Kidney (tissue), 14 donors: ENCODE results near the gene DHRS3. TPM values are rescaled to one million over a fixed set of nuclear protein-coding genes. Genes with fewer than 3 reads are reported as not detected.
"Not testable (repeated sequence)": the region's sequence is repeated elsewhere in the genome, so short reads cannot be mapped to it uniquely, and the experiment has no call there.

ENCODE experiments used
- DNase-seq, 5 donors: peaks; one replicate each; pipeline ENCODE4 v3.0.0-alpha.2; 2013 to 2020
- FAIRE-seq: peaks from 2 replicates; lab custom pipeline; 2012; peaks lifted over from hg19 to GRCh38; lab: Jason Lieb, UNC
- H3K27ac ChIP-seq, 2 donors: one replicate each; pipeline ENCODE4 v1.7.0; 2013; ENCODE audit warnings: low read depth in 2 of 2, low read length in 2 of 2, inconsistent platforms in 1 of 2
- H3K27me3 ChIP-seq: one replicate; pipeline ENCODE4 v1.7.1; 2013; ENCODE audit warnings: low read length, inconsistent platforms; ENCODE audit not compliant: control insufficient read depth, insufficient read depth
- H3K36me3 ChIP-seq, 3 donors: one replicate each; pipeline versions ENCODE4 v1.7.0 to v1.7.1; 2013; ENCODE audit warnings: low read length in 3 of 3, control low read depth in 1 of 3, inconsistent platforms in 1 of 3; ENCODE audit not compliant: insufficient read depth in 3 of 3, control insufficient read depth in 2 of 3
- H3K4me1 ChIP-seq, 3 donors: one replicate each; pipeline versions ENCODE4 v1.7.0 to v1.7.1; 2013; ENCODE audit warnings: low read length in 3 of 3, inconsistent platforms in 1 of 3, low read depth in 1 of 3; ENCODE audit not compliant: control insufficient read depth in 2 of 3, insufficient read depth in 2 of 3
- H3K4me3 ChIP-seq, 3 donors: one replicate each; pipeline versions ENCODE4 v1.7.0 to v1.8.1; 2013; ENCODE audit warnings: low read length in 3 of 3, control low read depth in 1 of 3, inconsistent platforms in 1 of 3
- H3K9ac ChIP-seq, 3 donors: one replicate each; pipeline versions ENCODE4 v1.7.0 to v1.7.1; 2013; ENCODE audit warnings: low read length in 3 of 3, control low read depth in 1 of 3, inconsistent platforms in 1 of 3
- H3K9me3 ChIP-seq, 3 donors: one replicate each; pipeline versions ENCODE4 v1.7.0 to v1.7.1; 2013; ENCODE audit warnings: low read length in 3 of 3, control low read depth in 1 of 3, inconsistent platforms in 1 of 3; ENCODE audit not compliant: control insufficient read depth in 2 of 3, insufficient read depth in 1 of 3
- CTCF ChIP-seq: IDR thresholded peaks from 3 replicates; pipeline ENCODE4 v1.5.1; 2012; ENCODE audit warnings: mild to moderate bottlenecking, moderate library complexity, borderline replicate concordance; ENCODE audit not compliant: insufficient read depth; ENCODE audit errors: extremely low read depth
- intact Hi-C: fragments of 100-400 bp; cut with DNase I; formaldehyde crosslinking; loops from one replicate; pipeline ENCODE4 v1.11.1; 2022
- polyA plus RNA-seq: library from polyadenylated mRNA; stranded (reverse); fragments of 350-450 nt; fragmentation: Illumina TruSeq; extraction: RNeasy Lipid Tissue Mini Kit (QIAGEN cat#74804); gene quantifications from one replicate; pipeline ENCODE4 v1.2.3, GENCODE V29; 2014; ENCODE audit warnings: low read depth, low replicate concordance; ENCODE audit not compliant: insufficient read depth
- total RNA-seq: library from RNA; stranded (reverse); fragmentation: NEBNext Ultra II Directional; extraction: Animal tissue kit (Norgen Biotek cat#: 25700); gene quantifications from one replicate; pipeline ENCODE4 v1.2.1, GENCODE V29; 2021
- donor health status: control.
- donor health status: control.
- donor health status: control.
- donor health status: control.
- donor health status: control.
- donor health status: DM: yes; HTN: yes; CAD: no.
- donor health status: Normal renal cell carcinoma (clear cell type).

Gene DHRS3
- total and polyA plus RNA-seq, 2 donors from 2014 or later: 44.8 to 97.1 TPM

- FAIRE-seq (no peak), DNase-seq (no peak)
- Histone ChIP-seq H3K4me1 (peaks cover 0 to 18% (median 13%) of the 10 kb centered on the region in 3 donors), H3K27ac (no peak overlapping the region), H3K27me3 (no peaks in the 10 kb centered on the region), H3K4me3 (no peak overlapping the region), H3K9me3 (no peaks in the 10 kb centered on the region), H3K36me3 (no peaks in the 10 kb centered on the region), H3K9ac (no peak overlapping the region)
- intact Hi-C loops: no loop called here
- no peak for TF ChIP-seq CTCF
Measured at GRCh38 chr1:12524266-12524665, 93.7 kb downstream of the DHRS3 start.

GRCh38 chr1:12522780-12523179, 95.2 kb downstream of the DHRS3 start:
- H3K27me3 ChIP-seq, H3K4me1 ChIP-seq, FAIRE-seq, DNase-seq, H3K9me3 ChIP-seq, intact Hi-C loops, H3K27ac ChIP-seq, H3K36me3 ChIP-seq, H3K9ac ChIP-seq, H3K4me3 ChIP-seq: not testable (repeated sequence)

- no peak for FAIRE-seq
- no peak for TF ChIP-seq CTCF
- Histone ChIP-seq H3K4me1 (peaks cover 2 to 3% (median 2%) of the 10 kb centered on the region in 3 donors), H3K4me3 (no peak overlapping the region), H3K9me3 (no peaks in the 10 kb centered on the region), H3K36me3 (no peaks in the 10 kb centered on the region), H3K27me3 (no peaks in the 10 kb centered on the region), H3K9ac (no peak overlapping the region), H3K27ac (no peak overlapping the region)
- no peak for DNase-seq
- intact Hi-C loops: no loop called here
Measured at GRCh38 chr1:12521096-12521495, 96.9 kb downstream of the DHRS3 start.

- H3K9me3 ChIP-seq: no peaks in the 10 kb centered on the region
- no peak overlapping the region for H3K27ac ChIP-seq
- TF ChIP-seq CTCF: no peak
- FAIRE-seq (no peak), DNase-seq (no peak)
- no peaks in the 10 kb centered on the region for H3K27me3 ChIP-seq
- intact Hi-C loops: no loop called here
- peaks cover 0 to 2% (median 2%) of the 10 kb centered on the region in 3 donors for H3K4me1 ChIP-seq
- H3K36me3 ChIP-seq: no peaks in the 10 kb centered on the region
- no peak overlapping the region for H3K9ac ChIP-seq
- H3K4me3 ChIP-seq: no peak overlapping the region
Measured at GRCh38 chr1:12519693-12520364, 98.2 kb downstream of the DHRS3 start.
